OCI-LY7 (cell line): ENCODE measurements around the gene ANKS6. TPM values are rescaled to one million over a fixed set of nuclear protein-coding genes. Genes with fewer than 3 reads are reported as not detected.

Experiments used
- BruUV-seq: library from RNA; stranded (reverse); fragments of 400-500 nt; replicated peaks from 2 replicates; lab custom pipeline; 2021; lab: Mats Ljungman, UMichigan
- CTCF ChIA-PET: fragments of 300-600 bp; sonication (Branson Sonifier 250); formaldehyde crosslinking; loops from one replicate; lab custom pipeline; 2022; ENCODE audit warnings: antibody characterized with exemption; ENCODE audit not compliant: unreplicated experiment; lab: Charles Lee
- POLR2A ChIA-PET: fragments of 300-600 bp; sonication (Branson Sonifier 250); formaldehyde crosslinking; loops from one replicate; lab custom pipeline; 2022; ENCODE audit warnings: antibody characterized with exemption; lab: Charles Lee
- DNase-seq: peaks from one replicate; pipeline ENCODE4 v3.0.0-alpha.2; 2015; ENCODE audit warnings: low spot score
- H2AFZ ChIP-seq: fragments of 200-600 bp; sonication (generic), shearing (Covaris generic); 2 replicates; pipeline ENCODE4 v1.6.1; 2014; ENCODE audit warnings: mild to moderate bottlenecking, antibody characterized with exemption, low read length, moderate library complexity
- H3K27ac ChIP-seq: fragments of 200-600 bp; sonication (generic); 2 replicates; pipeline ENCODE4 v1.5.1; 2014; ENCODE audit warnings: mixed run types, low read depth, mild to moderate bottlenecking, moderate library complexity, low read length, inconsistent platforms; ENCODE audit not compliant: poor library complexity, severe bottlenecking
- H3K36me3 ChIP-seq: fragments of 200-600 bp; sonication (generic); 2 replicates; pipeline ENCODE4 v1.6.1; 2014; ENCODE audit warnings: mild to moderate bottlenecking, antibody characterized with exemption, low read length, moderate library complexity, mixed read lengths; ENCODE audit not compliant: insufficient read depth
- H3K4me1 ChIP-seq: fragments of 200-600 bp; sonication (generic); 2 replicates; pipeline ENCODE4 v1.5.1; 2014; ENCODE audit warnings: mild to moderate bottlenecking, low read length; ENCODE audit not compliant: insufficient read depth, poor library complexity, severe bottlenecking
- H3K4me2 ChIP-seq: fragments of 200-600 bp; sonication (generic); 2 replicates; pipeline ENCODE4 v1.6.1; 2014; ENCODE audit warnings: mild to moderate bottlenecking, low read length
- H3K4me3 ChIP-seq: fragments of 200-600 bp; sonication (generic); 2 replicates; pipeline ENCODE4 v1.5.1; 2014; ENCODE audit warnings: mild to moderate bottlenecking, low read depth, low read length; ENCODE audit not compliant: poor library complexity, severe bottlenecking
- H3K79me2 ChIP-seq: fragments of 200-600 bp; sonication (generic); 2 replicates; pipeline ENCODE4 v1.6.1; 2016; ENCODE audit warnings: low read depth, mild to moderate bottlenecking, low read length, moderate library complexity, mixed read lengths; ENCODE audit not compliant: insufficient read depth
- H3K9me2 ChIP-seq: fragments of 200-600 bp; sonication (generic); 2 replicates; pipeline ENCODE4 v1.6.1; 2016; ENCODE audit warnings: mild to moderate bottlenecking, low read length, mixed read lengths; ENCODE audit not compliant: insufficient read depth
- H3K9me3 ChIP-seq: fragments of 200-600 bp; sonication (generic); 2 replicates; pipeline ENCODE4 v1.6.1; 2014; ENCODE audit warnings: mild to moderate bottlenecking, mixed run types, low read length, mixed read lengths
- H4K20me1 ChIP-seq: fragments of 200-600 bp; sonication (generic); 2 replicates; pipeline ENCODE4 v1.6.1; 2014; ENCODE audit warnings: mild to moderate bottlenecking, antibody characterized with exemption, low read length, moderate library complexity, mixed read lengths; ENCODE audit not compliant: insufficient read depth
- CTCF ChIP-seq: fragments of 200-600 bp; sonication (generic); conservative IDR thresholded peaks from 2 replicates; pipeline ENCODE4 v1.5.1; 2014; ENCODE audit warnings: mild to moderate bottlenecking, antibody characterized with exemption, low read length, moderate library complexity, mixed read lengths
- EZH2phosphoT487 ChIP-seq: fragments of 200-600 bp; sonication (generic); IDR thresholded peaks from 2 replicates; pipeline ENCODE4 v1.6.1; 2018; ENCODE audit warnings: low read depth, borderline replicate concordance, mild to moderate bottlenecking, mixed run types, antibody characterized with exemption, low read length, moderate library complexity, mixed read lengths
- intact Hi-C: fragments of 100-400 bp; cut with micrococcal nuclease; formaldehyde crosslinking; loops from one replicate; pipeline ENCODE4 v1.10.0; 2022; ENCODE audit not compliant: unreplicated experiment
- total RNA-seq, 2 experiments: library from RNA; depleted of rRNA in 1 of 2; stranded (reverse); fragments of >200 nt in 1 of 2; shearing (Covaris generic) in 1 of 2; gene quantifications; 2 replicates each; pipeline ENCODE4 v1.2.3, GENCODE V29; 2014 to 2022

The ANKS6 gene
- total RNA-seq, 2 experiments from 2014 or later: 22.2 to 28.5 TPM

GRCh38 chr9:98826716-98827115, 30.4 kb upstream of the ANKS6 start:
- DNase-seq: no peak
- no peaks in the 10 kb centered on the region for H3K4me1 ChIP-seq
- BruUV-seq: no TSS peak
- H4K20me1 ChIP-seq: no peaks in the 10 kb centered on the region
- H3K79me2 ChIP-seq: no peaks in the 10 kb centered on the region
- no peak overlapping the region for H3K4me3 ChIP-seq
- intact Hi-C loops: no loop called here
- H3K4me2 ChIP-seq: no peak overlapping the region
- H3K36me3 ChIP-seq: no peaks in the 10 kb centered on the region
- no peak overlapping the region for H3K27ac ChIP-seq
- TF ChIP-seq CTCF: no peak
- no peak for TF ChIP-seq EZH2phosphoT487
- no peak overlapping the region for H2AFZ ChIP-seq
- ChIA-PET CTCF (no interaction called here), POLR2A (interaction anchor here (2.0 kb wide), 1 partner anchor 21 kb away, joined by 7 read pairs; no protein-coding TSS in a partner anchor)
- H3K9me2 ChIP-seq: no peaks in the 10 kb centered on the region
- no peaks in the 10 kb centered on the region for H3K9me3 ChIP-seq

- Histone ChIP-seq H3K4me2 (no peak overlapping the region), H3K36me3 (no peaks in the 10 kb centered on the region), H3K27ac (no peak overlapping the region), H3K9me2 (no peaks in the 10 kb centered on the region), H4K20me1 (no peaks in the 10 kb centered on the region), H3K4me1 (no peaks in the 10 kb centered on the region), H2AFZ (no peak overlapping the region), H3K79me2 (no peaks in the 10 kb centered on the region), H3K4me3 (no peak overlapping the region), H3K9me3 (no peaks in the 10 kb centered on the region)
- TF ChIP-seq CTCF (no peak), EZH2phosphoT487 (no peak)
- BruUV-seq: no TSS peak
- DNase-seq: no peak
- CTCF ChIA-PET: no interaction called here
- intact Hi-C loops: no loop called here
- POLR2A ChIA-PET: interaction anchor here (0.6 to 2.0 kb wide), 4 partner anchors 17 to 815 kb away, joined by 3 to 7 read pairs (median 3); no protein-coding TSS in a partner anchor
Observed at GRCh38 chr9:98825414-98825813, 29.1 kb upstream of the ANKS6 start.

DNA sequence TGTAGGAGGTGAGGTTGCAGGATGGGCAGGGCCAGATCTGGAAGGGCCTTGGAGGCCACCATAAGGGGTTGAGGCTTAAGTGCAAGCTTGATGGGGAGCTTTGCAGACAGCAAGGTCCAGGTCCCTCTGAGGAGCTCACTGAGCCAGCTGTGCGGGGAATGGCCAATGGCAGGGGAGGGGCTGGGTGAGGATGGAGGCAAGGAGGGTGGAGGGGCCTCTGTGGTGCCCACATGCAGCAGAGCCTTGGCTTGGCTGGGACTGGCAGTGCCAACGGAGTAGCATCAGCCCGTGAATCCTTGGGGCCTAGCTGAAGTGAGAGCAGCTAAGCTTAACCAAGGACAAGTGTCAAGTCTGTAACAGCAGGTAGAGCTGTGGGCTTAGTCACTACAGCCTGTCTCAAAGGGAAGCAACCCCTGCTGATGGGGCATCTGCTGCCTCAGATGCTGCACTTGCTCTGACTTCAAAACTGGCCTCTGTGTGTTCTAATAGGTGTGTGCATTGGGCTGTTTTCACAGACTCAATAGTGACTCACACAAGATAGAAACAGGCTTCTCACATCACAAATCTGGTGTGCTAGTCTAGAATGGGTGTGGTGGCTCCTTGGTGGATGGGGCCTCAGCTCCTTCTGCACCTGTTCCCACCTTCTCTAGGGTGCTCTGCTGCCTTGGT, 27.4 kb upstream of the ANKS6 start:
- H3K79me2 ChIP-seq: no peaks in the 10 kb centered on the region
- H3K9me2 ChIP-seq: no peaks in the 10 kb centered on the region
- CTCF ChIA-PET: no interaction called here
- DNase-seq: no peak
- no peaks in the 10 kb centered on the region for H3K9me3 ChIP-seq
- no peaks in the 10 kb centered on the region for H3K36me3 ChIP-seq
- no peak overlapping the region for H3K4me3 ChIP-seq
- no TSS peak for BruUV-seq
- no peaks in the 10 kb centered on the region for H4K20me1 ChIP-seq
- H3K4me1 ChIP-seq: no peaks in the 10 kb centered on the region
- TF ChIP-seq CTCF (no peak), EZH2phosphoT487 (no peak)
- intact Hi-C loops: no loop called here
- no peak overlapping the region for H2AFZ ChIP-seq
- H3K4me2 ChIP-seq: no peak overlapping the region
- POLR2A ChIA-PET: interaction anchor here (0.6 kb wide), 1 partner anchor 41 kb away, joined by 3 read pairs; no protein-coding TSS in a partner anchor
- no peak overlapping the region for H3K27ac ChIP-seq
